Fibroblast of lung (primary cell): ENCODE results near the gene FAM221B.

Source experiments
- EZH2 ChIP-seq: IDR thresholded peaks from 2 replicates; pipeline ENCODE4 v1.5.1; 2012; ENCODE audit warnings: low read length, control low read depth, mild to moderate bottlenecking; ENCODE audit errors: missing control alignments
- TF ChIP-seq, protein P1 (sequence below), 2 donors: IDR thresholded peaks in 1 of 2; conservative IDR thresholded peaks in 1 of 2; 1 replicate in 1 of 2; 2 replicates in 1 of 2; pipeline ENCODE4 v1.5.1; 2011 to 2012; ENCODE audit warnings: low read length in 2 of 2, control low read depth in 1 of 2, inconsistent platforms in 1 of 2, low read depth in 1 of 2, mild to moderate bottlenecking in 1 of 2

DNA sequence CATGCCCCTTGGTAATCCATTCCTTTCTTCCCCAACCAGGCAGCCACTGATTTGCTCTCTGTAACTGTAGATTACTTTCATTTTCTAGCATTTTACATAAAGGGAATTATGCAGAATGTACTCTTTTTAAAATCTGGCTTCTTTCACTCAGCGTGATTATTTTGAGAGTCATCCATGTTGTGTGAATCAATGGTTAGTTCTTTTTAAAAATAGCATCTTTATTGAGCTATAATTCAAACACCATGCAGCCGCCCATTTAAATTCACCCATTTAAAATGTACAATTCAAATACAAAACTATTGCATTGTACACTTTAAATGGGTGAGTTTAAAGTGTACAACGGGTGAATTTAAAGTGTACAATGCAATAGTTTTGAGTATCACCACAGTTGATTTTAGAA is 44.0 kb upstream of the FAM221B start:
- TF ChIP-seq, protein P1, sequence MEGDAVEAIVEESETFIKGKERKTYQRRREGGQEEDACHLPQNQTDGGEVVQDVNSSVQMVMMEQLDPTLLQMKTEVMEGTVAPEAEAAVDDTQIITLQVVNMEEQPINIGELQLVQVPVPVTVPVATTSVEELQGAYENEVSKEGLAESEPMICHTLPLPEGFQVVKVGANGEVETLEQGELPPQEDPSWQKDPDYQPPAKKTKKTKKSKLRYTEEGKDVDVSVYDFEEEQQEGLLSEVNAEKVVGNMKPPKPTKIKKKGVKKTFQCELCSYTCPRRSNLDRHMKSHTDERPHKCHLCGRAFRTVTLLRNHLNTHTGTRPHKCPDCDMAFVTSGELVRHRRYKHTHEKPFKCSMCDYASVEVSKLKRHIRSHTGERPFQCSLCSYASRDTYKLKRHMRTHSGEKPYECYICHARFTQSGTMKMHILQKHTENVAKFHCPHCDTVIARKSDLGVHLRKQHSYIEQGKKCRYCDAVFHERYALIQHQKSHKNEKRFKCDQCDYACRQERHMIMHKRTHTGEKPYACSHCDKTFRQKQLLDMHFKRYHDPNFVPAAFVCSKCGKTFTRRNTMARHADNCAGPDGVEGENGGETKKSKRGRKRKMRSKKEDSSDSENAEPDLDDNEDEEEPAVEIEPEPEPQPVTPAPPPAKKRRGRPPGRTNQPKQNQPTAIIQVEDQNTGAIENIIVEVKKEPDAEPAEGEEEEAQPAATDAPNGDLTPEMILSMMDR (conservative IDR thresholded peaks at IDR 0.05 in 1 of 2, IDR thresholded peaks at IDR 0.05 in 1 of 2; ENCODE audit: low read depth in 1 of 2, low read length in 2 of 2): no peak
- TF ChIP-seq EZH2: no peak
